Measurements from ENCODE around the gene CEP295NL. TPM values are rescaled to one million over a fixed set of nuclear protein-coding genes. Genes with fewer than 3 reads are reported as not detected.

CEP295NL gene
- total and polyA plus RNA-seq, 2 of the 8 experiments (the other 6 are each of a cell fraction or from before 2014, with no cell fraction given) = 0.06 to 2.0 TPM

- TF ChIP-seq TEAD4 (IDR thresholded peaks at IDR 0.05; ENCODE audit: low read depth, low read length) (no peak), PHF8 (conservative IDR thresholded peaks at IDR 0.05; ENCODE audit: low read depth, low read length) (no peak)
Observed at GRCh38 chr17:78891406-78892061, 11.5 kb downstream of the CEP295NL start (continued).

All from H1 (cell line).